D721Med (cell line): ENCODE results near the gene KRT72.

Experiments
- DNase-seq: peaks from one replicate; pipeline ENCODE4 v3.0.0; 2011; ENCODE audit warnings: low spot score; ENCODE audit not compliant: insufficient read length
- FAIRE-seq: peaks from 2 replicates; lab custom pipeline; 2011; peaks lifted over from hg19 to GRCh38; lab: Jason Lieb, UNC
- CTCF ChIP-seq: IDR thresholded peaks from 2 replicates; pipeline ENCODE4 v1.5.1; 2012; ENCODE audit warnings: mild to moderate bottlenecking, control low read depth; ENCODE audit not compliant: insufficient read depth; ENCODE audit errors: missing control alignments

Gene KRT72

GRCh38 chr12:52645120-52645761 lies 44.0 kb upstream of the KRT72 start:
- DNase-seq: no peak
- no peak for TF ChIP-seq CTCF
- no peak for FAIRE-seq

- no peak for TF ChIP-seq CTCF
- DNase-seq (no peak), FAIRE-seq (no peak)
Observed at GRCh38 chr12:52644078-52644415, 42.8 kb upstream of the KRT72 start.

- FAIRE-seq (no peak), DNase-seq (no peak)
- TF ChIP-seq CTCF: no peak
Observed at GRCh38 chr12:52643233-52644077, 42.2 kb upstream of the KRT72 start.

- no peak for TF ChIP-seq CTCF
- no peak for FAIRE-seq
- no peak for DNase-seq
Observed at GRCh38 chr12:52641468-52641867, 40.2 kb upstream of the KRT72 start.

GRCh38 chr12:52637299-52637698 lies 36.0 kb upstream of the KRT72 start:
- no peak for DNase-seq
- TF ChIP-seq CTCF: no peak
- FAIRE-seq: no peak

GRCh38 chr12:52636592-52637258 lies 35.5 kb upstream of the KRT72 start:
- TF ChIP-seq CTCF: no peak
- no peak for DNase-seq
- FAIRE-seq: no peak

- no peak for TF ChIP-seq CTCF
- no peak for FAIRE-seq
- no peak for DNase-seq
Observed at GRCh38 chr12:52636189-52636588, 34.9 kb upstream of the KRT72 start.
